K562 (cell line): Measurements from ENCODE around the gene PDZD2. TPM values are rescaled to one million over a fixed set of nuclear protein-coding genes. Genes with fewer than 3 reads are reported as not detected.

Source experiments
- AFF1 ChIP-seq, 2 experiments: fragments of 450-650 bp; IDR thresholded peaks; 2 replicates each; pipeline ENCODE4 v1.6.1; 2018; ENCODE audit warnings: mild to moderate bottlenecking in 2 of 2, low read depth in 1 of 2; ENCODE audit not compliant: partially characterized antibody in 2 of 2
- ATF1 ChIP-seq, 2 experiments: fragments of 450-650 bp in 1 of 2; IDR thresholded peaks; 2 replicates each; pipeline ENCODE4 v1.6.1; 2016; ENCODE audit warnings: missing compliant biosample characterization in 1 of 2, missing genetic modification characterization in 1 of 2
- CCAR2 ChIP-seq: fragments of 200-400 bp; formaldehyde crosslinking; IDR thresholded peaks from 2 replicates; pipeline ENCODE4 v1.6.1; 2017; ENCODE audit warnings: mild to moderate bottlenecking, low read depth, low read length
- ETS2 ChIP-seq: IDR thresholded peaks from 2 replicates; pipeline ENCODE4 v1.6.1; 2016; ENCODE audit warnings: borderline replicate concordance, missing genetic modification characterization, mild to moderate bottlenecking, moderate library complexity, missing compliant biosample characterization; ENCODE audit not compliant: poor library complexity, severe bottlenecking
- ILF3 ChIP-seq: fragments of 450-650 bp; IDR thresholded peaks from 2 replicates; pipeline ENCODE4 v1.6.1; 2018; ENCODE audit warnings: antibody characterized with exemption, mild to moderate bottlenecking, moderate library complexity, borderline replicate concordance
- MECOM ChIP-seq: fragments of 250-450 bp; sonication (Bioruptor Pico); IDR thresholded peaks from 2 replicates; pipeline ENCODE4 v1.8.0; 2022; ENCODE audit warnings: inconsistent platforms
- NKRF ChIP-seq: fragments of 450-650 bp; IDR thresholded peaks from 2 replicates; pipeline ENCODE4 v1.6.1; 2016; ENCODE audit warnings: borderline replicate concordance
- OTX1 ChIP-seq: fragments of 450-650 bp; formaldehyde crosslinking; IDR thresholded peaks from 2 replicates; pipeline ENCODE4 v1.4.0; 2022; ENCODE audit warnings: mild to moderate bottlenecking
- POLR2H ChIP-seq: IDR thresholded peaks from 2 replicates; pipeline ENCODE4 v1.6.1; 2016; ENCODE audit warnings: missing genetic modification characterization, low read depth, mild to moderate bottlenecking, control low read depth, missing compliant biosample characterization, moderate library complexity
- RAD21 ChIP-seq, 2 experiments: fragments of 250-450 bp in 1 of 2; fragments of 450-650 bp in 1 of 2; sonication (Bioruptor Pico) in 1 of 2; formaldehyde crosslinking in 1 of 2; IDR thresholded peaks in 1 of 2; conservative IDR thresholded peaks in 1 of 2; 2 replicates each; pipeline versions ENCODE4 v1.4.0 to v1.8.0; 2020 to 2022; ENCODE audit warnings: mild to moderate bottlenecking in 2 of 2, moderate library complexity in 1 of 2
- THRAP3 ChIP-seq: fragments of 450-650 bp; IDR thresholded peaks from 2 replicates; pipeline ENCODE4 v1.6.1; 2016; ENCODE audit warnings: mild to moderate bottlenecking, inconsistent platforms, borderline replicate concordance
- ZKSCAN3 ChIP-seq: fragments of 250-450 bp; sonication (Bioruptor Pico); IDR thresholded peaks from 2 replicates; pipeline ENCODE4 v1.4.0; 2020
- ZNF165 ChIP-seq: fragments of 250-450 bp; sonication (Bioruptor Pico); IDR thresholded peaks from 2 replicates; pipeline ENCODE4 v1.4.0; 2020; ENCODE audit warnings: borderline replicate concordance
- ZNF699 ChIP-seq: fragments of 250-450 bp; sonication (Bioruptor Pico); IDR thresholded peaks from 2 replicates; pipeline ENCODE4 v1.8.0; 2021; ENCODE audit warnings: mild to moderate bottlenecking, moderate library complexity; ENCODE audit not compliant: insufficient replicate concordance
- polyA plus RNA-seq, 8 experiments: library from polyadenylated mRNA; depleted of rRNA in 4 of 8; stranded (reverse) in 5 of 8; unstranded in 3 of 8; fragments of >200 nt; fragmentation: Nextera tagmentation in 2 of 8; fragmentation: Illumina TruSeq in 1 of 8; extraction: Ambion mirVana in 2 of 8; extraction: Trizol in 1 of 8; gene quantifications; 2 replicates each; pipeline versions ENCODE4 v1.2.1 to v1.2.3, GENCODE V29; 2011 to 2014; ENCODE audit warnings: inconsistent platforms in 1 of 8, missing spikeins in 1 of 8
- total RNA-seq, 7 experiments: library from RNA; depleted of rRNA in 6 of 7; stranded (reverse); fragments of >200 nt in 6 of 7; fragmentation: Illumina TruSeq in 2 of 7; extraction: Trizol in 2 of 7; gene quantifications; 2 replicates each; pipeline versions ENCODE4 v1.2.1 to v1.2.3, GENCODE V29; 2011 to 2021; ENCODE audit warnings: low replicate concordance in 1 of 7

Gene PDZD2
- total and polyA plus RNA-seq, 9 of the 15 experiments (the other 6 are each of a cell fraction or from before 2014, with no cell fraction given), result 0.02 to 0.08 (median 0.04) TPM; not detected in 6

GRCh38 chr5:31726952-31727351 lies 88.0 kb downstream of the PDZD2 start (continued):
- TF ChIP-seq AFF1 (IDR thresholded peaks at IDR 0.05; ENCODE audit: low read depth in 1 of 2, partially characterized antibody in 2 of 2) (no peak), RAD21 (CRISPR knock-in tag; conservative IDR thresholded peaks at IDR 0.05 in 1 of 2, IDR thresholded peaks at IDR 0.05 in 1 of 2) (no peak), NKRF (no peak), CCAR2 (no peak), ETS2 (tag) (no peak), ZNF165 (no peak), POLR2H (tag) (no peak), ILF3 (no peak), OTX1 (CRISPR knock-in tag) (no peak), ZKSCAN3 (no peak), THRAP3 (no peak), ATF1 (CRISPR knock-in tag; IDR thresholded peaks at IDR 0.05) (no peak), ATF1 (tag; IDR thresholded peaks at IDR 0.05) (no peak), ZNF699 (no peak), MECOM (CRISPR knock-in tag) (no peak)
